ENCODE measurements around the gene NCMAP.

NCMAP gene

DNA sequence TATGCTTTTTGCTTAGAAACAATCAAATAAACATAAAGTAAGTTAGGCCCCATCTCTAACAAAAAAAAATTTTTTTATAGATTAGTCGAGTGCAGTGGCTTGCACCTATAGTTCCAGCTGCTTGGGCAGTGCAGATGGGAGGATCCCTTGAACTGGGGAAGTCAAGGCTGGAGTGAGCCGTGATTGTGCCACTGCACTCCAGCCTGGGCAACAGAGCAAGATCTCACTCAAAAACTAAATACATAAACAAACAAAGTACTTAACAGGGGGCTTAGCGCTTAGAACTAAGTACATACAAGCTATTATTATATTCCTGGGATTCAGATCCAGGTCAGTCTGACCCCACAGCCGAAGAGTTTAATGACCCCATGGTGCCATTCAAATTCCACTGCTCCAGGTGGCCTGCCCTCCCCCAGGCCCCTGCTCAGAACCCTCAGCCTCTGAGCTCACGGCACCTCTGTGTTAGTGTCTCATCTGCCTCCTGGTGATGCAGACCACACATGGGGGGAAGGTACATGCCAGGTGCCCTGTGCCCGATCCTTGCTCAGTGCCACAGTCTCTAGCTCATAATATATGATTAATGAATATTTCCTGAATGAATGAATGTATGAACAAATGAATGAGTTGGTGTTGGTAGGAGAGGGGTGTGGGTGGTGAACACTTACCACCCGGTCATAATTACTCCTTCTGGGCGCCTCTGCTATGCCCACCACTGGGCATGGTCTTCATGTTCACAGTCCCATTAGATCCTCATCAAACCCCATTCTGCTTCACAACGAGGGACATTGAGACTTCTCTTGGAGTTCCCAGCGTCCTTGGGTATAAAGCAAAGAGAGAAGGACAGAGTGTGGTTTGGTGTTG, 14.6 kb downstream of the NCMAP start:
- DNase-seq (ENCODE audit: low read depth) = no peak

DNA sequence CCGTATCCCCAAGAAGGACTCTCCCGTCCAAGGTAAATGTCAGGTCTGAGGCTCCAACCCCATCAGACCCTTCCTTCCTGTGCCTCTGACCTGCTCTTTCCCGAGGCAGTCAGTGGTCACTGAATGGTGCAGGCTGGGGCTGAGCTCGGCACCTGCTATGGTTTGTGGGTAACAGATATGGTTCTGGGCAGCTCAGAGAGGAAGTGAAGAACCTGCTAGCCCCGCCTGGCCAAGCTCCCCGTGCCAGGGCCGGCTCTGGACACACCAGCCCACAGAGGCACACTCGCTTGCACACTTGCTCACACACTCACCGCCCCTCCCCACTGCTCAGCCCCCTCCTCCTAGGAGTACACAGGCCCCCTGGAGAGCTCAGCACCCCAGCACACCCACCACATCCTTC, 16.4 kb downstream of the NCMAP start:
- no peak for DNase-seq (ENCODE audit: low read depth)

DNA sequence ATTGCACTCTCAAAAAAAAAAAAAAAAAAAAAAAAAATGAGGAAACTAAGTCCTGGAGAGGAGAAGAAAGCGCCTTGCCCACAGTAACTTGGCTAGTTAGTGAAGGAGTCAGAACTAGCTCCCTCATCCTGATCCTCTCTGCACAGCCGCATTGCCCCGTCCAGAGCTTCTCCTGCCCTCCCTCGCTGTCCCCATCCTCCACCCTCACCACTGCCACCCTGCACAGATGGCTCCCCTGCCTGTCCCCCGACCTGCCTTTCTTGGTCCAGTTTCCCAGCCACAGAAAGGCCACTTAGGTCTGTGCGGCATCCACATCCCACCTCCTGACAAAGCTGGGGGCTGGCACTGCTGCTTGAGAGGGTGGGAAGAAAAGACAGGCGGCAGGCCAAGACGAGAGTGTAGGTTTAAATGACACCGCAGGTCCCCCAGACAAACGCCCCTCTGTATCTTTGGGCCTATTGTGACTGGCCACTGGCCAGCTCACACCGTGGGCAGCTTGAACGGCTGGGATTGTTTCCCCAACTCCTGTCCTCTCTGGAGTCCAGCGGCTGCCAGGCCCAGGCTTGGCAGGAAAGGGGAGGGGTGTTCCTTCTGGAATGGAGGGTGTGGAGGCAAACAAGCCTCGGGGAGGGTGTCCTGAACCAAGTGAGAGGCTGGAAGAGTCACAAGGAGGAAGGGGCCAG, 20.2 kb downstream of the NCMAP start:
- no peak for DNase-seq (ENCODE audit: low read depth)

DNA sequence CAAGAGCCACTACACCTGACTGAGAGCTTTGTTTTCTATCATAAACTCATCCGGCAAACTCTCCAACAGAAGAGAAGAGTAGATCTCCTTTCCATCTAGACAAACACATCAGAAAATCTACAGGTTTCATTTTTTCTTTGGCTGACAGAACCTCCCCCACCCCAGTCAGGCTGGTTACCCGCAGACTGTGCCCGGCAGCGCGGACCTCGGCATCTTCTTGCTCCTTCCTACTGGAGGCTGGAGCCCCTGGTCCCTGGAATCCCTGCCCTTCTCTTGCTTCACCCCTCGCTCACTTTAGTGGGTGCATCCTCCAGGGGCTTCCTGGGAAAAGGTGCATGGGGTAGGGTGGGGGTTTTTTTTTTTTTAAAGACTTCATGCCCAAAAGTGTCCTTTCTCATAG, 23.0 kb downstream of the NCMAP start:
- DNase-seq (ENCODE audit: low read depth) = no peak

DNA sequence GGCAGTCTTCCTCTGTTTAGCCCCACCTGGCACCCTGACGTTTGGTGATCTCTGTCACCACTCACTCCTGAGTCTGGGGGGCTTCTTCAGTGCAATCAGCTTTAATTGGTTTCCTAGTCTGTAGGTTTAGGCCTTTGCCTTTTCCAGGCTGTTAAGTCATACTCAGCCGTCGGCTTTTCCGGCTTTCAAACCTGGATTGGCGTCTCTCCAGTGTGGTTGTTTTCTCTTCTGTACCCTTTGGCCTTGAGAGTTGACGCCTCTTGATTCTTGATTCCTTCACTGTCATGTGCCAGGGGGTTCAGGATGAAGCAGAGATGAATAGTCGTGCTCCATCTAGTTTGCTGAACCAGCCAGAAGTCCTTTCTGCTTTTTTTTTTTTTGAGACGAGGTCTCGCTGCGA, 24.9 kb downstream of the NCMAP start:
- no peak for DNase-seq (ENCODE audit: low read depth)

DNA sequence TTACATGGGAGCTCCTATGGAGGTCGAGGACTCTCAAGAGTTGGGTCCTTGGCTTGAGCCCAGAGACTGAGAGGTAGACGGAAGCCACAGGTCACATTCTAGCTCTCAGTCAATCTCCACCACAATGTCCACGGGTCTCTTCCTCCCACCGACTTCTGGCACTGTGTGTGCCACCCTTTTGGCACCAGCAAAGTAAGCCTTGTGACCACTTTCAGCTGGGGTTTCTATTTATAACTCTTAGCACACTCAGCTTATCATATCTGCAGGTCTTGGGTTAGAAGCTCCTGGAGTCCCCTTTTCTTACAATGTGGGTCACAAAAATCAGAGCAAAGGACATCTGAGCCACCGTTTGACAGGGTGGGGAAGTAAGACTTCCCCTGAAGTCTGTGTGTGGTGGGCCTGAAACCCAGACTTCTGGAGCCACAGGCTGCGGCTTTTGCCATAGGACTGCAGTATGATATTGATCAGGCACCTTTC, 28.3 kb downstream of the NCMAP start:
- no peak for DNase-seq (ENCODE audit: low read depth)

DNA sequence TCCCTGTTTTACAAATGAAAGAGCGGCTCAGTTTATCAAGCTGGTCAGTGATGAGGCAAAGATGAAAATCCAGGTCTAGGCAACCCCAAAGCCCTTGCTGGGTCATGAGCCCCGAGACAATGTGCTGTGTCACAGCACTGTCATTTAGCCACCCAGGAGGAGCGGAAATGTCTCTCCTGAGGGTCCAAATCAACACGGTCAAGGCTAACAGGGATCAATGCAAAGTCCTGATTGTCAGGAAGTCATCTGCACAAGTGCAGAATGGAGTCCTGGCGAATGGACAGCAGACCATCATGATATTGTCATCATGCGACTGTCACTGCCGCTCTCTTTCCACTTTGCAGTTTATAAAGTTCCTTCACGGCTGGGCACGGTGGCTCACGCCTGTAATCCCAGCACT, 30.2 kb downstream of the NCMAP start:
- DNase-seq (ENCODE audit: low read depth) = no peak

DNA sequence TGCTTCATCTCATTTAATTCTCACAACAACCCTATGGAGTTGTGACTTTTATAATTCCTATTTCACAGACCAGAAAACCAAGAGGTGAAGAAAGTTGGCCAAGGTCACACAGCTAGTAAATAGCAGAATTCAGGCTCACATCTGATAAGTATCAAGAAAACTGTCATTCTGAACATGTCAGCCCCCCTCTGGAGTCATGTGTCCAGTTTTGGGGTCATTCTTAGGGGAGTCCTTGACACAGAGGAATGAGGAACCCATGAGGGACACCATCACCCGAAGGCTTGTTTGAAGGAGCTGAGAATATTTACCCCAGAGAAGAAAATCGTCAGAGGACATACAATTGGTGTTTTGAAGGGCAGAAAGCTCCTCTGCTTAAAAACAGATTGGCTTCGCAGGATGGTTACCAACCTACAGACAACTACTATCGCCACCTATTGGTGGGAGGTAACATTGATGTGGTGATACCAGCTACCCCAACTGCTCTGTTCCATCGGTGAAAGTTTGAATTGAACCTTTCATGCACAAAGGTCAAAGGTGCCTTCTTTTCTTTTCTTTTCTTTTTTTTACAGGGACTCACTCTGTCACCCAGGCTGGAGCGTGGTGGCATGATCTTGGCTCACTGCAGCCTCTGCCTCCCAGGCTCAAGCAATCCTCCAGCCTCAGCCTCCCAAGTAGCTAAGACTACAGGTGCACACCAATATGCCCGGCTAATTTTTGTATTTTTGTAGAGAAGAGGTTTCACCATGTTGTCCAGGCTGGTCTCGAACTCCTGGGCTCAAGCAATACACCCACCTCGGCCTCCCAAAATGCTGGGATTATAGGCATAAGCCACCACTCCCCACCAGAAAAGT, 31.3 kb downstream of the NCMAP start:
- no peak for DNase-seq (ENCODE audit: low read depth)

DNA sequence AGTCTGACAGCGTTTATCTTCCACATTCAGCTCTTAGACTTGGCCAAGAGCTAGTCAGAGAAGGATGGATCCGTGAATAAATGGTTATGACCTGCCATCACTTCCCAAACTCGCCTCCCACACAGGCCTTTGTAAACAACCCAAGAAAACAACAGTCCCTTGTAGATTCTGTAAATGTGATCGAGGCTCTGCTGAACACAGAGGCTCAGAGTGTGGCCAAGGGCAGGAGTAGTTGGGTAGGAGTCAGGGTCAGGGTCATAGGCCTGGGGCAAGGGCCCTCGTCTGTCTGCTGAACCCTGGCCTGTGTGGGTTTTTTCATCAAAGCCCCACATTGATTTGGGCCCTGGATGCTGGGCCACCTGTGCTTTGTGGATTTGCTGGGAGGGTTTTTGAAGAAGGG, 32.7 kb downstream of the NCMAP start:
- no peak for DNase-seq (ENCODE audit: low read depth)

DNA sequence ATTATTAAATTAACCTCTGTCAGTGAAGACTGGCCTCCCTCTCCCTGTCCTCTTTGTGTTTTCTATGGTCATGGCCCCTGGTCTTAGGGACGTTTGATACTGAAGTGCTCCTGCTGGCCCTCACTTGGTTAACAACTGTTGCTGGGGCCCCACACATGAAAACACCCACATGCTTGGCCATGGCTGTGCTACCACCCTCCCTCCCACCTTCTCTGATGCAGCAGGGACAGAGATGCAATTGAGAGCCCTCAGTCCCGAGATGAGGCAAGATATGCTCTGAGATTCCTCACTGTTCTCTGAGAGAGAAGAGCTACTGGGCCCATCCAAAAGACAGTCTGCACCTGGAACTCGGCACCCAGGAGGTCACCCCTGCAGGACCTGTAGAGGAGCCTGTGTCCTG, 33.3 kb downstream of the NCMAP start:
- no peak for DNase-seq (ENCODE audit: low read depth)

DNA sequence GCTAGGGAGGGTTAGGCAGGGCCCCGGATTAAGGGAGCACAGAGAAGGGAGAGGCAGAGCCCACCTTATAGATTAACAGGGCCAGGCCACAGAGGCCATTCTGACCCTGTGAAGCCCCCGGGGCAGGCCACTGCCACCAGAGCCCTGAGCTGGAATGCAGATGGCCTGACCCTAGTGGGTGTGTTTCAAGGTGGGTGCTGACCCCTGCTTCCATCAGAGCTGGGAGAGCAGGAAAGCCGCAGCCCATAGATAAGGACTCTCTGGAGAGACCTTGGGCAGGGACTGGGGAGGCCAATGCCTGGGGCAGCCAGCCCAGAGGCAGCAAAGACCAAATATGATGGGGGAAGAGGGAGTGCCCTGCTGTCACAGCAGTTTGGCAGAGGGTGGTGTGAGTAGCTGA, 35.9 kb downstream of the NCMAP start:
- DNase-seq (ENCODE audit: low read depth) = no peak

DNA sequence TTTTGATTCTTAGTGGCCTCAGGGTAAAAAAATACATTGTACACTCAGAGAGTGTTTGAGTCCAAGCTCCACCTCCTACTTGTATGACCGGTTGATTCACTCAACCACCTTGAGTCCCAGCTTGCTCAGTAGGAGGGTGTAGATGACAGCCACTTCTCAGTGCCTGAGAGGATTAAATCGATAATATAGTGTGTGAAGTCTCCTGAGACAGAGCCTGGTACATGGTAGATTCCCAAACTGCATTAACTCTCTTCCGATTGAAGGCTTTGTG, 38.4 kb downstream of the NCMAP start:
- no peak for DNase-seq (ENCODE audit: low read depth)

DNA sequence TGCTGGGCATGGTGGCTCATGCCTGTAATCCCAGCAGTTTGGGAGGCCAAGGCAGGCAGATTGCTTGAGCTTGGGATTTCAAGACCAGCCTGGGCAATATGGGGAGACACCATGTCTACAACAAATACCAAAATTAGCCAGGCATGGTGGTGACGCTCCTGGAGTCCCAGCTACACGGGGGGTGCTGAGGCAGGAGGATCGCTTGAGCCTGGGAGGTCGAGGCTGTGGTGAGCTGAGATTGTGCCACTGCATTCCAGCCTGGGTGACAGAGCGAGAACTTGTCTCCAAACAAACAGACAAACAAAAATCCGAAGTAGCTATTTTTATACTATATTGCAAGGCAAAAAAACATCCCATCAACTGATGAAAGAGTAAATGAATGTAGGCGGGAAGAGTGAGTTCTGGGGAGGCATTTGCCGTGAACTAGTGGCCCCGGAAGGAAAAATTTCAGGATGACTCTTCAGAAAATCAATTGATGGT, 40.6 kb downstream of the NCMAP start:
- DNase-seq (ENCODE audit: low read depth) = no peak

DNA sequence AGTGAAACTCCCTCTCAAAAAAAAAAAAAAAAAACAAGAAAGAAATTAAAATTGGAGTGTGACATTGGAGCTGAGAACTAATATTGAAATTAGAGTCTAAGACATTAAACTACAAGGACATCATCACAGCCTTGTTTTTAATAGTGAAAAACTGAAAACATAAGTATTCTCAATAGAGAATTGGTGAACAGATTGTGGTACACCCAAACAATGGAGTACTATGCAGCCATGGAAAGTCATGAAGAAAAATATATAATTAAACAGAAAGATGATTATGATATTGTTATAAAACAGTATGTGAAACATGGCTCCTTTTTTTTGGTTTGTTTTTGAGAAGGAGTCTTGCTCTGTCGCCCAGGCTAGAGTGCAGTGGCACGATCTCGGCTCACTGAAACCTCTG, 43.4 kb downstream of the NCMAP start:
- DNase-seq (ENCODE audit: low read depth) = no peak

DNA sequence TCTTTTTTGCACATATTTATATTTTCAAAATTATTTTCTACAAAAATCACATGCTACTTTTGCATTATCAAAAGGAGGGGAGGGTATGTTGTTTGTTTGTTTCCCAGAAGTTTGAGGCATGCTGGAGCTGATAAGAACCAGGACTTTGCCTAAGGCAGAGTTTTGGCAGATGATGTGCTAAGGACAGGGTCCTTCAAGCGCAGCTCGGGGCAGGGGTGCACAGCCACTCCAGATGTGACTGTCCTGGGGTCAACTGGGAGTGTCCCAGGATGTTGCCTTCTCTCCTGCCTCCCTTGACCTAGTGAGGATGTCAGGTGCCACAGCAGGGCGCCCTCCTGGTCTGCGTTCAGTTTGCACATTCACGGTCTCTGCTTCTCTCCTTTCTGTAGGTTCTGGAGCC, 44.7 kb downstream of the NCMAP start:
- DNase-seq (ENCODE audit: low read depth) = no peak

DNA sequence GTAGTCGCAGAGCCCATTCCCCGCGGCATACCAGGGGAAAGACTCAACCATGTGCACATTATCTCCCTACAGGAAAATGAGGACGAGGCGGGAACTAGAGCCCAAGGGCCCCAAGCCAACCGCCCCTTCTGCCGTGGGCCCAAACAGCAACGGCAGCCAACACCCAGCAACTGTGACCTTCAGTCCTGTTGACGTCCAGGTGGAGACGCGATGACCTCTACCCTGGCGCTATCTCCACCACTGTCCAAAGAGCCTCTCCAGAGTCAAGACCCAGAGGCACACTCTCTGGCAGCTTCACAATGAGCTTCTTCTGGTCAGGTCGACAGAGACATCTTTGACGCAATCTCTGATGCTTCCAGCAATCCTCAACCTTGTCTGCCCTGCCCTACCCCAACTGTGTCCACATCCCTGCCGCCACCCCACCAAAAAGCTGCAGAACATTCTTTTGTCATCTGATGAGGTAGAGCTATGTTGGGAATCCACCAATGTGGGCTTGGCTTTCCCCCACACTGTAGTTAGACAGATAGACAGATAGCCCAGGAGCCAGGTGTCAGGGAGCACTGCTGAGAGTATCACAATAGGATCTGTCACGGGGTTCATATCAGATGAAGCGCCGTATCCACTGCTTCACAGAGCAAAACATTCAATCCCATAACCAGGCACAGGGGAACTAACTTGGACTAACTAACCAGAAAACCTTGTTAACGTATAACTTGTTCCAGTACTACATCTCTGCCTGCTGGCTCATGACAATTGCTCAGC, 49.8 kb downstream of the NCMAP start:
- no peak for DNase-seq (ENCODE audit: low read depth)

DNA sequence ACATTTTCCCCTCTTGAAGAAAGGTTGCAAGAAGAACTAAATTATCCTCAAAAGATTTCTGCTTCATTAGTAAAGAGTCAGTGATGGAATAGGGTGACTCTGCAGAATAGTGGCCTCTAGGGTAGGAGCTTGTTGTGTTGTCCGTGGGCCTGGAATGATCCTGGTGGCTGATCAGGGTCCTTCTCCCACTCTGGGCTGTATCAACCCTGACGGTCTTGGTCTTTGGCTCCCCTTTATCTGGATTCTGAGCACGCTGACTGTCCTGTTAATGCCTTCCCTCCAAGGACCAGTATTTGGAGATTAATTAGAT, 50.4 kb downstream of the NCMAP start:
- no peak for DNase-seq (ENCODE audit: low read depth)

DNA sequence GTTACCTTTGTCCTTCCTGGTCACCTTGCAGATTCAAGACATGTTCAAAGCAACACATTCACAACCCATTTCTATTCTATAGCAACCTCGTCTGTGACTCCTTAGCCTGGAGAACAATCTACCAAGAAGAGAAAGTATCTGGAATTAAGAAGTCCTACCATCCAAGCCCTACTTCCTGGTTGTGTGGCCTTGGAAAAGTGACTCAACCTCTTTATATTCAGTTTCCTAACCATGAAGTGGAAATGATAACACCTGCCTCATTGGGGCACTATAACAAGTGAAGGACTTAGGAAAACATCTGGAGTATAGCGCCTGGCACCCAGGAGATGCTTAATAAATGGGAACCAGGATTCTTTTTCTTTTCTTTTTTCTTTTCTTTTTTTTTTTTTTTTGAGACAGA, 50.7 kb downstream of the NCMAP start:
- DNase-seq (ENCODE audit: low read depth) = no peak

DNA sequence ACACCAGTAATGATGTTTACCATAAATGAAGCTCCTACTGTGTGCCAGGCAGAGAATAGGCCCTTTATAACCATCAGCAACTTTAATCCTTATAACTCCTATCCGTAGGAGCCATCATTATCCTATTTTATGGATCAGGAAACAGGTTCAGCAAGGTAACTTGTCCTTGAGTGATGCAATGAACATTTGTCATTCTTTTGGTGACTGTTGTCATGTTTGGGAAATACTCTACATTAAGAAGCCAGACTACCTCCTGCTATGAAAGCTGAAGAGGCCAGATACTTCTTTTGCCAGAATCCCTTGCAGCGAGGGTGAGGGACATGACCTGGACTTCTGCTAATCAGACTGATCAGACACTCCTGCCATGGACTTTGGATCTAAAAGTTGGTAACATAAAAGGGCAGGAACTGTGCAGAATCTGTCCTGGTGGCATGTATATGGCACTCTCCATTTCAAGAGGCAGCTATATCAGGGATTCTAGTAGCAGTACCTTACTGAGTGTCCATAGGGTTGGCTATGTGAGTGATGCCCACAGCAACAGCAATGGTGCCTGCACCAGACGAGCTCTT, 54.1 kb downstream of the NCMAP start:
- no peak for DNase-seq (ENCODE audit: low read depth)

DNA sequence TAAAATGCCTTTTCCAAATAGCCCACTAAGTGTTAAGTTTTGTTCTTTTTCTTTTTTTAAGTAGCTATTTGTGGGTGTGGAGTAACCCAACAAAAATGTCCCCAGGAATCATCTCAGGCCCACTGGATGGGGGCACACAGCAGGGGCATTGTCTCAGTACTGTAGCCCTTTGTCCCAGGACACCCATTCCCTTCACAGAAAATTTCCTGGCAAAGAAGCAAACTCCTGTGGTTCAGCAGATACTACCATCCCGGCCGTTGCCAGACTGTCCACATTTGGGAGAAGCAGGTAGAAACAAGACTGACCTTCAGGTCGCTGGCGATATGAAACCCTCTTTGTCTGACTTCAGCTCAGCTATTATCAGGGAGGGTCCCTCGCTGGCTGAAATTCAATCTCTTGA, 63.5 kb downstream of the NCMAP start:
- DNase-seq (ENCODE audit: low read depth) = no peak

DNA sequence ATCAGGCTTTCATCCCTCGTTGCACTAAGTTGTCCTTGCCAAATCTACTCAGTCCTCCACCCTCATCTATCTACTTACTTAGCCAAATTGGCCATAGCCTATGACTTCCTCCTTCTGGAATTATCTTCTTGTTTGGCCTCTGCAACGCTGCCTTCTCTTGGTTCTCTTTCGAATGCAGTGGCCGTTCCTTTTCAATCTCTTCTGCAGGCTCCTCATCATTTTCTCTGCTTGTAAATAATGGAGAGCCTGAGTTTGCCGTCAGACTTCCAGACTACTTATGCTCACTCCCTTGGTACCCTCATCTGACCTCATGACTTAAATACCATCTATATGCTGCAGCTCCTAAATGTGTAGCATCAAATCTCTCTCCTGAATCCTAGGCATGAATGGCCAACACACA, 64.8 kb downstream of the NCMAP start:
- DNase-seq (ENCODE audit: low read depth) = no peak

DNA sequence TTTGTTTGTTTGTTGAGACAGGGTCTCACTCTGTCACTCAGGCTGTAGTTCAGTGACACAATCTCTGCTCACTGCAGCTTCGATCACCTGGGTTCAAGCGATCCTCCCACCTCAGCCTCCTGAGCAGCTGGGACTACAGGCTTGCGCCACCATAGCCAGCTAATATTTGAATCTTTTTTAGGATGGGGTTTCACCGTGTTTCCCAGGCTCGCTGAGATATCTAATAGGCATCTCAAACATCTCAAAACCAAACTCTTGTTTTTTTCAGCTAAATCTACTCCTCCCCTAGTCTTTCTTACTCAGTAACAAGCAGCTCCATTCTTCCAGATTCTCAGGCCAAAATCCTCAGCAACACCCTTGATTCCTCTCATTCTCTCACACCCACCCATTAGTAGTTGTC, 65.2 kb downstream of the NCMAP start:
- no peak for DNase-seq (ENCODE audit: low read depth)
